H7 (cell line): ENCODE data around the gene TNRC6C. TPM values are rescaled to one million over a fixed set of nuclear protein-coding genes. Genes with fewer than 3 reads are reported as not detected.
A peak's percentile ranks its signal among the peaks of the same experiment; 100 is the strongest.

Source experiments
- DNase-seq: peaks from one replicate; pipeline ENCODE4 v3.0.0; 2012
- H3K27me3 ChIP-seq: 2 replicates; pipeline ENCODE4 v1.6.0; 2011; ENCODE audit warnings: mild to moderate bottlenecking, low read length; ENCODE audit not compliant: control insufficient read depth, insufficient read depth
- H3K36me3 ChIP-seq: replicated peaks from 2 replicates; pipeline ENCODE4 v1.5.1; 2011; ENCODE audit warnings: low read length; ENCODE audit not compliant: control insufficient read depth, insufficient read depth
- H3K4me3 ChIP-seq: 2 replicates; pipeline ENCODE4 v1.5.1; 2011; ENCODE audit warnings: low read depth, mild to moderate bottlenecking, control low read depth, low read length, moderate library complexity; ENCODE audit not compliant: insufficient read depth
- total RNA-seq: library from RNA; depleted of rRNA; stranded (reverse); fragments of >200 nt; shearing (Covaris generic); gene quantifications from 2 replicates; pipeline ENCODE4 v1.2.3, GENCODE V29; 2014; rRNA removed

The TNRC6C gene
- total RNA-seq, 1 experiment from 2014 or later = 8.9 TPM

- H3K27me3 ChIP-seq = peaks cover 2% of the 10 kb centered on the region; the same call in 1 of the 2 replicates
- no peak for DNase-seq
- H3K4me3 ChIP-seq = no peak overlapping the region
- no peaks in the 10 kb centered on the region for H3K36me3 ChIP-seq
Observed at GRCh38 chr17:78143214-78144146, 185.0 kb downstream of the TNRC6C start.

- Histone ChIP-seq H3K27me3 (peaks cover 2% of the 10 kb centered on the region; the same call in 1 of the 2 replicates), H3K36me3 (no peaks in the 10 kb centered on the region), H3K4me3 (no peak overlapping the region)
- no peak for DNase-seq
Observed at GRCh38 chr17:78144147-78144719, 185.7 kb downstream of the TNRC6C start.

- Histone ChIP-seq H3K4me3 (no peak overlapping the region), H3K36me3 (no peaks in the 10 kb centered on the region), H3K27me3 (peaks cover 2% of the 10 kb centered on the region; the same call in 1 of the 2 replicates)
- peak; percentile 43 for DNase-seq
Observed at GRCh38 chr17:78144736-78145641, 186.5 kb downstream of the TNRC6C start.

- no peak for DNase-seq
- no peaks in the 10 kb centered on the region for H3K36me3 ChIP-seq
- no peak overlapping the region for H3K4me3 ChIP-seq
- no peaks in the 10 kb centered on the region; the same call in 1 of the 2 replicates for H3K27me3 ChIP-seq
Observed at GRCh38 chr17:78146471-78146869, 188.0 kb downstream of the TNRC6C start.

GRCh38 chr17:78146881-78147280, 188.4 kb downstream of the TNRC6C start:
- Histone ChIP-seq H3K36me3 (no peaks in the 10 kb centered on the region), H3K4me3 (no peak overlapping the region), H3K27me3 (no peaks in the 10 kb centered on the region)
- DNase-seq = peak; percentile 31

GRCh38 chr17:78147315-78147998, 189.0 kb downstream of the TNRC6C start:
- DNase-seq = peak; percentile 33
- H3K36me3 ChIP-seq = no peaks in the 10 kb centered on the region
- H3K4me3 ChIP-seq = no peak overlapping the region
- H3K27me3 ChIP-seq = no peaks in the 10 kb centered on the region

- no peaks in the 10 kb centered on the region for H3K36me3 ChIP-seq
- no peak overlapping the region for H3K4me3 ChIP-seq
- DNase-seq = peak; percentile 41
- no peaks in the 10 kb centered on the region for H3K27me3 ChIP-seq
Observed at GRCh38 chr17:78148286-78149016, 189.9 kb downstream of the TNRC6C start.

- no peaks in the 10 kb centered on the region for H3K27me3 ChIP-seq
- peak; percentile 55 for DNase-seq
- H3K4me3 ChIP-seq = no peak overlapping the region
- no peaks in the 10 kb centered on the region for H3K36me3 ChIP-seq
Observed at GRCh38 chr17:78151514-78152008, 193.1 kb downstream of the TNRC6C start.

- Histone ChIP-seq H3K27me3 (no peaks in the 10 kb centered on the region), H3K36me3 (no peaks in the 10 kb centered on the region), H3K4me3 (no peak overlapping the region)
- DNase-seq = no peak
Observed at GRCh38 chr17:78154903-78155811, 196.7 kb downstream of the TNRC6C start.

Other genes with a start within 250 kb of the TNRC6C start
- 77.1 and 82.2 TPM in 2 replicates for gene TMC6, start 170.1 kb downstream of the TNRC6C start, total RNA-seq
- gene TMC8, start 172.1 kb downstream of the TNRC6C start, total RNA-seq = 0.67 and 3.3 TPM in 2 replicates
- gene C17orf99, start 187.7 kb downstream of the TNRC6C start, total RNA-seq = not detected in 2 replicates
- gene SYNGR2, start 209.9 kb downstream of the TNRC6C start, total RNA-seq = 24.4 and 24.5 TPM in 2 replicates
- gene TK1, start 228.3 kb downstream of the TNRC6C start, total RNA-seq = 48.4 and 56.5 TPM in 2 replicates
- gene AFMID, start 228.7 kb downstream of the TNRC6C start, total RNA-seq = 36.4 and 43.0 TPM in 2 replicates